Measurements from ENCODE around the gene FGF2.
A peak's percentile ranks its signal among the peaks of the same experiment; 100 is the strongest.
"Not testable (repeated sequence)": the region's sequence is repeated elsewhere in the genome, so short reads cannot be mapped to it uniquely, and the experiment has no call there.

FGF2 gene

GRCh38 chr4:122814426-122814825 lies 12.2 kb upstream of the FGF2 start:
- DNase-seq: no peak

GRCh38 chr4:122815248-122815647 lies 11.4 kb upstream of the FGF2 start:
- no peak for DNase-seq

GRCh38 chr4:122816476-122816875 lies 10.2 kb upstream of the FGF2 start:
- no peak for DNase-seq

GRCh38 chr4:122819708-122820449 lies 6.8 kb upstream of the FGF2 start:
- DNase-seq: no peak

- peak; percentile 44 for DNase-seq
These were observed 5.5 kb upstream of the FGF2 start for GRCh38 chr4:122821092-122821491.

- no peak for DNase-seq
These were observed 4.2 kb upstream of the FGF2 start for GRCh38 chr4:122822466-122822865.

GRCh38 chr4:122823476-122823875 lies 3.2 kb upstream of the FGF2 start:
- no peak for DNase-seq

GRCh38 chr4:122824616-122825015 lies 2.0 kb upstream of the FGF2 start:
- DNase-seq: peak; percentile 45

GRCh38 chr4:122826079-122826527 lies 528 bp upstream of the FGF2 start:
- no peak for DNase-seq

- peak; percentile 58 for DNase-seq
These were observed 737 bp downstream of the FGF2 start for GRCh38 chr4:122827258-122827878.

- DNase-seq: peak; percentile 70
These were observed 1.4 kb downstream of the FGF2 start for GRCh38 chr4:122827879-122828601.

GRCh38 chr4:122830426-122831095 lies 3.9 kb downstream of the FGF2 start:
- no peak for DNase-seq

- DNase-seq: no peak
These were observed 5.0 kb downstream of the FGF2 start for GRCh38 chr4:122831515-122832196.

GRCh38 chr4:122832732-122833131 lies 6.1 kb downstream of the FGF2 start:
- DNase-seq: no peak

GRCh38 chr4:122833999-122834398 lies 7.4 kb downstream of the FGF2 start:
- DNase-seq: no peak

GRCh38 chr4:122836941-122837340 lies 10.3 kb downstream of the FGF2 start:
- no peak for DNase-seq

- no peak for DNase-seq
These were observed 11.4 kb downstream of the FGF2 start for GRCh38 chr4:122838034-122838433.

- no peak for DNase-seq
These were observed 15.8 kb downstream of the FGF2 start for GRCh38 chr4:122842392-122842791.

- no peak for DNase-seq
These were observed 16.4 kb downstream of the FGF2 start for GRCh38 chr4:122842984-122843531.

GRCh38 chr4:122844391-122844790 lies 17.8 kb downstream of the FGF2 start:
- not testable (repeated sequence) for DNase-seq

- DNase-seq: no peak
These were observed 18.4 kb downstream of the FGF2 start for GRCh38 chr4:122845066-122845465.

GRCh38 chr4:122845760-122846159 lies 19.1 kb downstream of the FGF2 start:
- DNase-seq: no peak
